HepG2 (cell line): ENCODE measurements around the gene MTA2. TPM values are rescaled to one million over a fixed set of nuclear protein-coding genes. Genes with fewer than 3 reads are reported as not detected.

ENCODE experiments used
- ARID2 ChIP-seq: sonication (generic); formaldehyde crosslinking; IDR thresholded peaks from 2 replicates; pipeline ENCODE4 v1.8.1; 2022; ENCODE audit warnings: mild to moderate bottlenecking, missing genetic modification reagents, borderline replicate concordance
- BRD4 ChIP-seq: sonication (generic); formaldehyde crosslinking; IDR thresholded peaks from 2 replicates; pipeline ENCODE4 v1.4.0; 2020; ENCODE audit warnings: missing genetic modification reagents
- CENPT ChIP-seq: sonication (generic); formaldehyde crosslinking; IDR thresholded peaks from 2 replicates; pipeline ENCODE4 v1.8.0; 2022; ENCODE audit warnings: low read depth, mild to moderate bottlenecking, moderate library complexity, missing genetic modification reagents
- FOXJ3 ChIP-seq: sonication (generic); formaldehyde crosslinking; IDR thresholded peaks from 2 replicates; pipeline ENCODE4 v1.4.0; 2020; ENCODE audit warnings: missing genetic modification reagents, mild to moderate bottlenecking, borderline replicate concordance
- GFI1 ChIP-seq: sonication (generic); formaldehyde crosslinking; IDR thresholded peaks from 2 replicates; pipeline ENCODE4 v1.5.0; 2020; ENCODE audit warnings: missing genetic modification reagents, mild to moderate bottlenecking, borderline replicate concordance
- KDM6A ChIP-seq: IDR thresholded peaks from 2 replicates; pipeline ENCODE4 v1.6.1; 2016; ENCODE audit warnings: low read depth
- MTF2 ChIP-seq: sonication (generic); formaldehyde crosslinking; IDR thresholded peaks from 2 replicates; pipeline ENCODE4 v1.5.0; 2020; ENCODE audit warnings: missing genetic modification reagents, borderline replicate concordance
- PHB2 ChIP-seq: fragments of 450-650 bp; IDR thresholded peaks from 2 replicates; pipeline ENCODE4 v1.6.1; 2018; ENCODE audit not compliant: partially characterized antibody
- RXRB ChIP-seq: IDR thresholded peaks from 2 replicates; pipeline ENCODE4 v1.6.1; 2016; ENCODE audit warnings: borderline replicate concordance, missing genetic modification reagents, missing compliant biosample characterization
- SIN3A ChIP-seq: IDR thresholded peaks from 2 replicates; pipeline ENCODE4 v1.6.1; 2011; ENCODE audit warnings: low read depth, mild to moderate bottlenecking, control low read depth, low read length, borderline replicate concordance
- SIX4 ChIP-seq: sonication (generic); formaldehyde crosslinking; IDR thresholded peaks from 2 replicates; pipeline ENCODE4 v1.4.0; 2020; ENCODE audit warnings: missing genetic modification reagents
- SMAD1 ChIP-seq: sonication (generic); formaldehyde crosslinking; IDR thresholded peaks from 2 replicates; pipeline ENCODE4 v1.4.0; 2020; ENCODE audit warnings: missing genetic modification reagents, low read depth, mild to moderate bottlenecking, borderline replicate concordance
- SMAD9 ChIP-seq: sonication (generic); formaldehyde crosslinking; IDR thresholded peaks from 2 replicates; pipeline ENCODE4 v1.5.1; 2020; ENCODE audit warnings: mild to moderate bottlenecking, missing genetic modification reagents
- SRSF4 ChIP-seq: fragments of 200-400 bp; formaldehyde crosslinking; IDR thresholded peaks from one replicate; pipeline ENCODE4 v1.6.1; 2018; ENCODE audit warnings: mild to moderate bottlenecking, low read depth, low read length, moderate library complexity; ENCODE audit not compliant: poor library complexity, severe bottlenecking
- SSRP1 ChIP-seq: IDR thresholded peaks from 2 replicates; pipeline ENCODE4 v1.6.1; 2016; ENCODE audit warnings: control low read depth
- TBL1XR1 ChIP-seq: fragments of 150-350 bp; IDR thresholded peaks from 2 replicates; pipeline ENCODE4 v1.6.1; 2014; ENCODE audit warnings: borderline replicate concordance, low read length; ENCODE audit not compliant: partially characterized antibody
- WIZ ChIP-seq: sonication (generic); formaldehyde crosslinking; IDR thresholded peaks from 2 replicates; pipeline ENCODE4 v1.5.1; 2020; ENCODE audit warnings: mild to moderate bottlenecking, missing genetic modification reagents
- ZNF792 ChIP-seq: IDR thresholded peaks from 2 replicates; pipeline ENCODE4 v1.6.1; 2016
- polyA plus RNA-seq, 8 experiments: library from polyadenylated mRNA; depleted of rRNA in 3 of 8; stranded (reverse) in 7 of 8; unstranded in 1 of 8; fragments of >200 nt; fragmentation: Illumina TruSeq in 4 of 8; extraction: Trizol in 4 of 8; gene quantifications; 2 replicates each; pipeline versions ENCODE4 v1.2.1 to v1.2.3, GENCODE V29; 2011 to 2016; ENCODE audit warnings: low read depth in 4 of 8, missing spikeins in 1 of 8, mixed read lengths in 1 of 8; ENCODE audit not compliant: insufficient read depth in 1 of 8
- total RNA-seq, 5 experiments: library from RNA; depleted of rRNA; stranded (reverse); fragments of >200 nt; fragmentation: Illumina TruSeq; extraction: Trizol; gene quantifications; 2 replicates each; pipeline ENCODE4 v1.2.3, GENCODE V29; 2016; ENCODE audit warnings: low read depth in 1 of 5
- TF ChIP-seq, protein P1 (sequence below): sonication (generic); formaldehyde crosslinking; IDR thresholded peaks from 2 replicates; pipeline ENCODE4 v1.8.0; 2022; ENCODE audit warnings: missing genetic modification reagents, mild to moderate bottlenecking, moderate library complexity, borderline replicate concordance
- TF ChIP-seq, protein P2 (sequence below): sonication (generic); formaldehyde crosslinking; IDR thresholded peaks from 2 replicates; pipeline ENCODE4 v1.4.0; 2020; ENCODE audit warnings: low read depth, mild to moderate bottlenecking, missing genetic modification reagents
- TF ChIP-seq, protein P3 (sequence below): sonication (generic); formaldehyde crosslinking; IDR thresholded peaks from 2 replicates; pipeline ENCODE4 v1.5.0; 2020; ENCODE audit warnings: missing genetic modification reagents
- TF ChIP-seq, protein P4 (sequence below): sonication (generic); formaldehyde crosslinking; IDR thresholded peaks from 2 replicates; pipeline ENCODE4 v1.8.0; 2022; ENCODE audit warnings: missing genetic modification reagents, mild to moderate bottlenecking, inconsistent platforms, borderline replicate concordance
- TF ChIP-seq, protein P5 (sequence below): sonication (generic); formaldehyde crosslinking; IDR thresholded peaks from 2 replicates; pipeline ENCODE4 v1.4.0; 2020; ENCODE audit warnings: missing genetic modification reagents, borderline replicate concordance

Gene MTA2
- total and polyA plus RNA-seq, 2 of the 13 experiments (the other 11 are each of a cell fraction or from before 2014, with no cell fraction given) = 14.0 to 70.0 TPM

DNA sequence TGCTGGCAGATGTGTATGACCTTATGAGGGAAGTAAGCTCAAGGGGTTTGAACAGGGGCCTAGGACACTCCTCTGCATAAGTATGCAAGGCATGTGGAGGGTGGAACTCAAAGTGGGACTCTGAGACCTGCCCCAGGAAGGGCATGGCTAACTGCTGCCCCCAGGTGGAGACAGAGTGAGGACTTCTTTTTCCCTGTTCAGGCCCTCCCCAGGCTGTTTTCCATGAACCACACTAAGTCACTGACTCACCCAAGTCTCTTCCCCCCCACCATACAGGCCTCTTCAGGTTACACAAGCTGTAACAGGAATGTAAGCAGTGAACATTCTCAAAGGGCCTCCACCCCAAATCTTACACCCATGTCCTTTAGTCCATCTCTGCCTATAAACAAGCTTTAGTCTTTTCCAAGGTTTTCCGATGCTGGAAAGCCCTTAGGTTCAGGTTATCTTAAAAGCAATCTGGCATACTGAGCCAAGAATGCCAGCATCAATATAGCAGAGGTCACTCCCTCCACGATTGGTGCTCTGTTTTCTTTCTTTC lies 41.0 kb downstream of the MTA2 start (continued):
- TF ChIP-seq, protein P1, sequence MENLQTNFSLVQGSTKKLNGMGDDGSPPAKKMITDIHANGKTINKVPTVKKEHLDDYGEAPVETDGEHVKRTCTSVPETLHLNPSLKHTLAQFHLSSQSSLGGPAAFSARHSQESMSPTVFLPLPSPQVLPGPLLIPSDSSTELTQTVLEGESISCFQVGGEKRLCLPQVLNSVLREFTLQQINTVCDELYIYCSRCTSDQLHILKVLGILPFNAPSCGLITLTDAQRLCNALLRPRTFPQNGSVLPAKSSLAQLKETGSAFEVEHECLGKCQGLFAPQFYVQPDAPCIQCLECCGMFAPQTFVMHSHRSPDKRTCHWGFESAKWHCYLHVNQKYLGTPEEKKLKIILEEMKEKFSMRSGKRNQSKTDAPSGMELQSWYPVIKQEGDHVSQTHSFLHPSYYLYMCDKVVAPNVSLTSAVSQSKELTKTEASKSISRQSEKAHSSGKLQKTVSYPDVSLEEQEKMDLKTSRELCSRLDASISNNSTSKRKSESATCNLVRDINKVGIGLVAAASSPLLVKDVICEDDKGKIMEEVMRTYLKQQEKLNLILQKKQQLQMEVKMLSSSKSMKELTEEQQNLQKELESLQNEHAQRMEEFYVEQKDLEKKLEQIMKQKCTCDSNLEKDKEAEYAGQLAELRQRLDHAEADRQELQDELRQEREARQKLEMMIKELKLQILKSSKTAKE (CRISPR knock-in tag) = no peak
- TF ChIP-seq WIZ (CRISPR knock-in tag) (no peak), GFI1 (CRISPR knock-in tag) (peak; percentile 46; the same call in 1 of the 2 replicates), ZNF792 (CRISPR knock-in tag) (no peak), TBL1XR1 (peak; percentile 65), SMAD9 (CRISPR knock-in tag) (no peak), PHB2 (no peak), FOXJ3 (CRISPR knock-in tag) (no peak), ARID2 (CRISPR knock-in tag) (no peak), SIN3A (no peak), RXRB (peak; percentile 41; the same call in 1 of the 2 replicates), SSRP1 (CRISPR knock-in tag) (no peak), BRD4 (no peak), SRSF4 (no peak), MTF2 (no peak), SMAD1 (CRISPR knock-in tag) (no peak), SIX4 (no peak), CENPT (no peak), KDM6A (no peak)
- TF ChIP-seq, protein P2, sequence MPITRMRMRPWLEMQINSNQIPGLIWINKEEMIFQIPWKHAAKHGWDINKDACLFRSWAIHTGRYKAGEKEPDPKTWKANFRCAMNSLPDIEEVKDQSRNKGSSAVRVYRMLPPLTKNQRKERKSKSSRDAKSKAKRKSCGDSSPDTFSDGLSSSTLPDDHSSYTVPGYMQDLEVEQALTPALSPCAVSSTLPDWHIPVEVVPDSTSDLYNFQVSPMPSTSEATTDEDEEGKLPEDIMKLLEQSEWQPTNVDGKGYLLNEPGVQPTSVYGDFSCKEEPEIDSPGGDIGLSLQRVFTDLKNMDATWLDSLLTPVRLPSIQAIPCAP (CRISPR knock-in tag) = no peak
- TF ChIP-seq, protein P3, sequence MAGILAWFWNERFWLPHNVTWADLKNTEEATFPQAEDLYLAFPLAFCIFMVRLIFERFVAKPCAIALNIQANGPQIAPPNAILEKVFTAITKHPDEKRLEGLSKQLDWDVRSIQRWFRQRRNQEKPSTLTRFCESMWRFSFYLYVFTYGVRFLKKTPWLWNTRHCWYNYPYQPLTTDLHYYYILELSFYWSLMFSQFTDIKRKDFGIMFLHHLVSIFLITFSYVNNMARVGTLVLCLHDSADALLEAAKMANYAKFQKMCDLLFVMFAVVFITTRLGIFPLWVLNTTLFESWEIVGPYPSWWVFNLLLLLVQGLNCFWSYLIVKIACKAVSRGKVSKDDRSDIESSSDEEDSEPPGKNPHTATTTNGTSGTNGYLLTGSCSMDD = no peak
- TF ChIP-seq, protein P4, sequence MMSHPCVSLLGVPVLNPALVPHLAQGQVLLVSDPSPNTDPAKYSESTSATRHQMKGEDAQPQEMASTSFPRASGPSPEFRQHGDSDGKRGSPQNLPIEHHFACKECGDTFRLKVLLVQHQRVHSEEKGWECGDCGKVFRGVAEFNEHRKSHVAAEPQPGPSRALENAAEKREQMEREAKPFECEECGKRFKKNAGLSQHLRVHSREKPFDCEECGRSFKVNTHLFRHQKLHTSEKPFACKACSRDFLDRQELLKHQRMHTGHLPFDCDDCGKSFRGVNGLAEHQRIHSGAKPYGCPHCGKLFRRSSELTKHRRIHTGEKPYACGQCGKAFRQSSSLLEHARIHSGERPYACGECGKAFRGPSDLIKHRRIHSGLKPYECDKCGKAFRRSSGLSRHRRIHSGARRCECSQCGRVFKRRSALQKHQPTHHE (CRISPR knock-in tag) = no peak
- TF ChIP-seq, protein P5, sequence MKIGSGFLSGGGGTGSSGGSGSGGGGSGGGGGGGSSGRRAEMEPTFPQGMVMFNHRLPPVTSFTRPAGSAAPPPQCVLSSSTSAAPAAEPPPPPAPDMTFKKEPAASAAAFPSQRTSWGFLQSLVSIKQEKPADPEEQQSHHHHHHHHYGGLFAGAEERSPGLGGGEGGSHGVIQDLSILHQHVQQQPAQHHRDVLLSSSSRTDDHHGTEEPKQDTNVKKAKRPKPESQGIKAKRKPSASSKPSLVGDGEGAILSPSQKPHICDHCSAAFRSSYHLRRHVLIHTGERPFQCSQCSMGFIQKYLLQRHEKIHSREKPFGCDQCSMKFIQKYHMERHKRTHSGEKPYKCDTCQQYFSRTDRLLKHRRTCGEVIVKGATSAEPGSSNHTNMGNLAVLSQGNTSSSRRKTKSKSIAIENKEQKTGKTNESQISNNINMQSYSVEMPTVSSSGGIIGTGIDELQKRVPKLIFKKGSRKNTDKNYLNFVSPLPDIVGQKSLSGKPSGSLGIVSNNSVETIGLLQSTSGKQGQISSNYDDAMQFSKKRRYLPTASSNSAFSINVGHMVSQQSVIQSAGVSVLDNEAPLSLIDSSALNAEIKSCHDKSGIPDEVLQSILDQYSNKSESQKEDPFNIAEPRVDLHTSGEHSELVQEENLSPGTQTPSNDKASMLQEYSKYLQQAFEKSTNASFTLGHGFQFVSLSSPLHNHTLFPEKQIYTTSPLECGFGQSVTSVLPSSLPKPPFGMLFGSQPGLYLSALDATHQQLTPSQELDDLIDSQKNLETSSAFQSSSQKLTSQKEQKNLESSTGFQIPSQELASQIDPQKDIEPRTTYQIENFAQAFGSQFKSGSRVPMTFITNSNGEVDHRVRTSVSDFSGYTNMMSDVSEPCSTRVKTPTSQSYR (CRISPR knock-in tag) = no peak
